Tibial nerve (tissue), 4 donors: ENCODE results near the gene TNFSF13B. TPM values are rescaled to one million over a fixed set of nuclear protein-coding genes. Genes with fewer than 3 reads are reported as not detected.

Experiments
- DNase-seq, 2 donors: peaks; one replicate each; pipeline ENCODE4 v3.0.0-alpha.2; 2019; ENCODE audit warnings: low spot score in 2 of 2
- H3K27ac ChIP-seq, 4 donors: fragments of 200-600 bp; sonication (generic) in 3 of 4; one replicate each; pipeline ENCODE4 v1.5.1; 2017 to 2019; ENCODE audit warnings: mild to moderate bottlenecking in 1 of 4
- H3K27me3 ChIP-seq, 2 donors: fragments of 200-600 bp; sonication (generic) in 1 of 2; one replicate each; pipeline versions ENCODE4 v1.5.1 to v1.6.0; 2017 to 2019
- H3K36me3 ChIP-seq, 3 donors: fragments of 200-600 bp; sonication (generic); one replicate each; pipeline ENCODE4 v1.5.1; 2018 to 2019
- H3K4me1 ChIP-seq, 4 donors: fragments of 200-600 bp; sonication (generic) in 3 of 4; one replicate each; pipeline ENCODE4 v1.5.1; 2017 to 2019
- H3K4me3 ChIP-seq, 4 donors: fragments of 200-600 bp; sonication (generic) in 3 of 4; one replicate each; pipeline ENCODE4 v1.5.1; 2017 to 2019; ENCODE audit warnings: mild to moderate bottlenecking in 1 of 4, moderate library complexity in 1 of 4
- H3K9me3 ChIP-seq, 4 donors: fragments of 200-600 bp; sonication (generic) in 3 of 4; one replicate each; pipeline ENCODE4 v1.5.1; 2017 to 2019
- EP300 ChIP-seq, 2 donors: sonication (generic); formaldehyde crosslinking; IDR thresholded peaks; one replicate each; pipeline ENCODE4 v1.6.1; 2017; ENCODE audit warnings: antibody characterized with exemption in 2 of 2, mild to moderate bottlenecking in 1 of 2
- POLR2A ChIP-seq, 2 donors: fragments of 450-650 bp; IDR thresholded peaks; one replicate each; pipeline ENCODE4 v1.6.1; 2017; ENCODE audit warnings: antibody characterized with exemption in 2 of 2, mild to moderate bottlenecking in 2 of 2, moderate library complexity in 2 of 2
- WGBS, 2 donors: methylation state at CpG; one replicate each; pipeline ENCODE4 v1.1.5; 2018; 5-methylcytosine and 5-hydroxymethylcytosine counted together
- total RNA-seq, 4 donors: library from RNA; depleted of rRNA; stranded (reverse); fragments of >200 nt; gene quantifications; one replicate each; pipeline ENCODE4 v1.1.0, GENCODE V29; 2016
- TF ChIP-seq, protein P1 (sequence below), 5 experiments: fragments of 200-600 bp in 3 of 5; fragments of 450-650 bp in 2 of 5; sonication (generic) in 3 of 5; IDR thresholded peaks; one replicate each; pipeline ENCODE4 v1.5.1; 2016 to 2019; ENCODE audit warnings: antibody characterized with exemption in 5 of 5, mild to moderate bottlenecking in 3 of 5, moderate library complexity in 2 of 5

TNFSF13B gene
- total RNA-seq, 4 donors from 2014 or later: 0.44 to 6.7 (median 1.6) TPM

DNA sequence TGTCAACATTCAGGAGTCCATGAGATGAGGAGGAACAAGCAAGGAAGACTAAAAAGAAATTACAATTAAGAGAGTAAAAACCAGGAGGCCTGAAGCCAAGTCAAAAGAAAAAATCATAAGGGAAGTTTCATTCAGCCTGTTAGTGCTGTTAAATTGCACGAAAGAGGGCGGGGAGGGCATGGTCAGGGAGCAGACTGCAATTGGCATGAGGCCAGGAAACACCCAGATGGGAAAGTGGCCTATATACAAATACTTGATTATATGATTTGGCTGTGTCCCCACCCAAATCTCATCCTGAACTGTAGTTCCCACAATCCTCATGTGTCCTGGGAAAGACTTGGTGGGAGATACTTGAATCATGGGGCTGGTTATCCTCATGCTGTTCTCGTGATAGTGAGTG lies 43.9 kb downstream of the TNFSF13B start:
- WGBS, 2 donors: 34 to 50% methylated on average over 3 of the region's 3 CpGs
- no peak for DNase-seq
- no peak overlapping the region for H3K4me3 ChIP-seq
- no peak overlapping the region for H3K27ac ChIP-seq
- H3K36me3 ChIP-seq: no peaks in the 10 kb centered on the region
- H3K9me3 ChIP-seq: peaks cover 0 to 3% (median 0%) of the 10 kb centered on the region in 4 donors
- no peaks in the 10 kb centered on the region for H3K27me3 ChIP-seq
- H3K4me1 ChIP-seq: no peaks in the 10 kb centered on the region
- TF ChIP-seq POLR2A (IDR thresholded peaks at IDR 0.05): no peak
- TF ChIP-seq, protein P1, sequence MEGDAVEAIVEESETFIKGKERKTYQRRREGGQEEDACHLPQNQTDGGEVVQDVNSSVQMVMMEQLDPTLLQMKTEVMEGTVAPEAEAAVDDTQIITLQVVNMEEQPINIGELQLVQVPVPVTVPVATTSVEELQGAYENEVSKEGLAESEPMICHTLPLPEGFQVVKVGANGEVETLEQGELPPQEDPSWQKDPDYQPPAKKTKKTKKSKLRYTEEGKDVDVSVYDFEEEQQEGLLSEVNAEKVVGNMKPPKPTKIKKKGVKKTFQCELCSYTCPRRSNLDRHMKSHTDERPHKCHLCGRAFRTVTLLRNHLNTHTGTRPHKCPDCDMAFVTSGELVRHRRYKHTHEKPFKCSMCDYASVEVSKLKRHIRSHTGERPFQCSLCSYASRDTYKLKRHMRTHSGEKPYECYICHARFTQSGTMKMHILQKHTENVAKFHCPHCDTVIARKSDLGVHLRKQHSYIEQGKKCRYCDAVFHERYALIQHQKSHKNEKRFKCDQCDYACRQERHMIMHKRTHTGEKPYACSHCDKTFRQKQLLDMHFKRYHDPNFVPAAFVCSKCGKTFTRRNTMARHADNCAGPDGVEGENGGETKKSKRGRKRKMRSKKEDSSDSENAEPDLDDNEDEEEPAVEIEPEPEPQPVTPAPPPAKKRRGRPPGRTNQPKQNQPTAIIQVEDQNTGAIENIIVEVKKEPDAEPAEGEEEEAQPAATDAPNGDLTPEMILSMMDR (IDR thresholded peaks at IDR 0.05): no peak
- TF ChIP-seq EP300 (IDR thresholded peaks at IDR 0.05): no peak

DNA sequence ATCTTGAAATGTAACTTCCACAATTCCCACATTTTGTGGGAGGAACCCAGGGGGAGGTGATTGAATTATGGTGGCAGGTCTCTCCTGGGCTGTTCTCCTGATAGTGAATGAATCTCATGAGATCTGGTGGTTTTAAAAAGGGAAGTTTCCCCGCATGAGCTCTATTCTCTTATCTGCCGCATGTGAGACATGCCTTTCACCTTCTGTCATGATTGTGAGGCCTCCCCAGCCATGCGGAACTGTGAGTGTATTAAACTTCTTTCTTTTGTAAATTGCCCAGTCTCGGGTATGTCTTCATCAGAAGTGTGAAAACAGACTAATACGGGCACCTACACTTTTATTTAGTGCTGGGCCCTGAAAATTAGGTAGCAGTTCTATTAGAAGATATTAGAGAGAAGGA lies 45.8 kb downstream of the TNFSF13B start:
- 82 to 88% methylated on average over 5 of the region's 5 CpGs for WGBS, 2 donors
- TF ChIP-seq EP300 (IDR thresholded peaks at IDR 0.05) (no peak), POLR2A (IDR thresholded peaks at IDR 0.05) (no peak)
- TF ChIP-seq, protein P1 (IDR thresholded peaks at IDR 0.05): no peak
- Histone ChIP-seq H3K36me3 (no peaks in the 10 kb centered on the region), H3K27me3 (no peaks in the 10 kb centered on the region), H3K9me3 (peaks cover 0 to 3% (median 0%) of the 10 kb centered on the region in 4 donors), H3K4me3 (no peak overlapping the region), H3K4me1 (no peaks in the 10 kb centered on the region), H3K27ac (no peak overlapping the region)
- no peak for DNase-seq

DNA sequence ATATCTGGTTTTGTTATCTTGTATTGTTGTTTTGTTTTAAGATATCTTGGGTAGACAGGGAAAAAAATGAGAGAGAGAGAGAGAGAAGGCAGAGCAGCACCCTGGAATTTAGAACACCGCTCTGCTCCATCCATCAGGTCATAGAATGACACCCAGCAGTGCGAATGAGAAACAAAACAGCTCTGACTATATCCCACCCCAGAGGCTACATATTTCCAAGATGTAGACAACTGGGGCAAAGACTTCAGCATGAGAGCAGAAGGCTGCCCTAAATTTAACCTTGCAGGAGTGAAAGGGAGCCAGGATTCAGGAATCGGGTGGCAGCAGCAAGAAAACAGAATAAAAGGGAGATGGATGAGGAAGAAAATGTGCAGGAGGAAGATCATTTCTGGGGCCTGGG lies 46.5 kb downstream of the TNFSF13B start:
- H3K27me3 ChIP-seq: no peaks in the 10 kb centered on the region
- 56 to 60% methylated on average over 3 of the region's 3 CpGs for WGBS, 2 donors
- H3K36me3 ChIP-seq: no peaks in the 10 kb centered on the region
- no peak overlapping the region for H3K4me3 ChIP-seq
- H3K27ac ChIP-seq: no peak overlapping the region
- H3K4me1 ChIP-seq: no peaks in the 10 kb centered on the region
- DNase-seq: no peak
- H3K9me3 ChIP-seq: peaks cover 0 to 3% (median 0%) of the 10 kb centered on the region in 4 donors
- TF ChIP-seq, protein P1 (IDR thresholded peaks at IDR 0.05): no peak
- no peak for TF ChIP-seq POLR2A (IDR thresholded peaks at IDR 0.05)
- no peak for TF ChIP-seq EP300 (IDR thresholded peaks at IDR 0.05)

DNA sequence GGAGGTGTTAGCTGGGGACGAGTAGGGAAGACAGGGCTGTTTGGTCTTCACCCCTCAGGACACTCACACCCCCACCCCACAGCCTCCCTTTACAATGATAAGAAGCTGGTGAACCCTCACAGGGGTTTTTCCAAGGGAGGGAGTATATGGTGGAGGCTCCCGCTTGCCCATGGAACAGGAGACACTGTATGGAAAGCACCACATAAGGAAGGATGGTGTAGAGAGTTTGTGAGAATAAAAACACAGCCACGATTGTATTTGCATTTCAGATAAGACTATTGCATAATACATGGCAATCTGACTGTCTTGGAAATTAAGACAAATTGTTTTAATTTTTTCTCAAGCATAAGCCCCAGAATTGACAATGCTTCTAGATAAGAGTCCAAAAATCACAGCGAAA lies 46.9 kb downstream of the TNFSF13B start:
- TF ChIP-seq POLR2A (IDR thresholded peaks at IDR 0.05) (no peak), EP300 (IDR thresholded peaks at IDR 0.05) (no peak)
- TF ChIP-seq, protein P1 (IDR thresholded peaks at IDR 0.05): no peak
- Histone ChIP-seq H3K27ac (no peak overlapping the region), H3K9me3 (peaks cover 0 to 3% (median 0%) of the 10 kb centered on the region in 4 donors), H3K27me3 (no peaks in the 10 kb centered on the region), H3K4me1 (no peaks in the 10 kb centered on the region), H3K36me3 (no peaks in the 10 kb centered on the region), H3K4me3 (no peak overlapping the region)
- WGBS, 2 donors: 75 to 79% methylated on average over 4 of the region's 4 CpGs
- no peak for DNase-seq

DNA sequence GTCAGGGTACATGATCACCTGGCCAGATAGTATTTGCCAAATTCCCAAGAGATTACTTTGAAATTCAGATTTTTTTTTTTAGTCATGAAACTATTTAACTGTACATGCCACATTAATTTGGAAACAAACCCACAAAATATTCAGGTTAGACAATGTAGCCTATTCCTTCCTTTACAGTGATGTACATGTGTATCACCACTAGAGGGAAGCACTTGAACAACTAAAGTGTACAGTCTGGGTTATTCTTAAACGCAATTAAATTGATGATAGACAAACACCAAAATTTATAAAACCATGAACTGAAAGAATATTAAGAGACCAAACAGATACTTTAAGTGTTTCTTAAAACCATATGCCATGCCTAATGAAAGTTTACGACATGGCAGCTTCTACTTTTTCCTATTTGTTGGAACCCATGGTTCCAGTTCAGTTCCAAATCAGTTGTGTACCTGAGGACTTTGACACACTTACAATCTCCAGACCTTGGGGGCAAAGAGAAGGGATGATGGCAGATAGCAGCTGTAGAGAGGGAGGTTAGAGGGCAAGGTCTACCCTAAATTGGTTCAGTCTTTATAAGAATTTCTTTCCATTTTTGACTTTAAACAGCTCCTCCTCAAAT lies 52.8 kb downstream of the TNFSF13B start:
- H3K9me3 ChIP-seq: peaks cover 0 to 3% (median 0%) of the 10 kb centered on the region in 4 donors
- peaks cover 0 to 9% (median 0%) of the 10 kb centered on the region in 4 donors for H3K4me1 ChIP-seq
- H3K36me3 ChIP-seq: no peaks in the 10 kb centered on the region
- no peak overlapping the region for H3K27ac ChIP-seq
- no peak for DNase-seq
- TF ChIP-seq EP300 (IDR thresholded peaks at IDR 0.05): no peak
- TF ChIP-seq, protein P1 (IDR thresholded peaks at IDR 0.05): peak; percentile 60 to 72 (median 69)
- 17 to 24% methylated on average over 2 of the region's 2 CpGs for WGBS, 2 donors
- H3K4me3 ChIP-seq: no peak overlapping the region
- no peaks in the 10 kb centered on the region for H3K27me3 ChIP-seq
